MM.1S (cell line): ENCODE measurements around the gene ZNF564.
A peak's percentile ranks its signal among the peaks of the same experiment; 100 is the strongest.

Source experiments
- DNase-seq: peaks from one replicate; pipeline ENCODE4 v3.0.0-alpha.2; 2015
- H2AFZ ChIP-seq: fragments of 300-600 bp; sonication (generic); 2 replicates; pipeline ENCODE4 v1.6.0; 2016; ENCODE audit warnings: antibody characterized with exemption, low read length
- H3F3A ChIP-seq: fragments of 300-600 bp; sonication (generic); 2 replicates; pipeline ENCODE4 v1.6.1; 2016; ENCODE audit warnings: mild to moderate bottlenecking, antibody characterized with exemption, low read length, moderate library complexity, mixed read lengths; ENCODE audit not compliant: insufficient read depth
- H3K27ac ChIP-seq: fragments of 300-600 bp; sonication (generic); 2 replicates; pipeline ENCODE4 v1.5.1; 2016; ENCODE audit warnings: mild to moderate bottlenecking, low read length
- H3K27me3 ChIP-seq: fragments of 300-600 bp; sonication (generic); replicated peaks from 2 replicates; pipeline ENCODE4 v1.6.0; 2016; ENCODE audit warnings: low read length; ENCODE audit not compliant: insufficient read depth
- H3K36me3 ChIP-seq: fragments of 300-600 bp; sonication (generic); replicated peaks from 2 replicates; pipeline ENCODE4 v1.6.1; 2016; ENCODE audit warnings: mild to moderate bottlenecking, low read length, mixed read lengths; ENCODE audit not compliant: insufficient read depth
- H3K4me1 ChIP-seq: fragments of 300-600 bp; sonication (generic); 2 replicates; pipeline ENCODE4 v1.6.1; 2016; ENCODE audit warnings: low read length, mixed read lengths
- H3K4me2 ChIP-seq: fragments of 300-600 bp; sonication (generic); 2 replicates; pipeline ENCODE4 v1.6.0; 2016; ENCODE audit warnings: low read depth, low read length
- H3K4me3 ChIP-seq: fragments of 300-600 bp; sonication (generic); 2 replicates; pipeline ENCODE4 v1.5.1; 2016; ENCODE audit warnings: low read length, mixed read lengths
- H3K79me2 ChIP-seq: fragments of 300-600 bp; sonication (generic); 2 replicates; pipeline ENCODE4 v1.6.1; 2016; ENCODE audit warnings: mixed run types, low read length, mixed read lengths
- H3K9ac ChIP-seq: fragments of 300-600 bp; sonication (generic); 2 replicates; pipeline ENCODE4 v1.6.1; 2016; ENCODE audit warnings: low read length, mixed read lengths
- H3K9me2 ChIP-seq: fragments of 300-600 bp; sonication (generic); replicated peaks from 2 replicates; pipeline ENCODE4 v1.6.1; 2016; ENCODE audit warnings: mild to moderate bottlenecking, low read length, mixed read lengths; ENCODE audit not compliant: insufficient read depth
- H3K9me3 ChIP-seq: fragments of 300-600 bp; sonication (generic); replicated peaks from 2 replicates; pipeline ENCODE4 v1.6.1; 2016; ENCODE audit warnings: mild to moderate bottlenecking, low read length, mixed read lengths; ENCODE audit not compliant: insufficient read depth
- H4K20me1 ChIP-seq: fragments of 300-600 bp; sonication (generic); 2 replicates; pipeline ENCODE4 v1.6.1; 2016; ENCODE audit warnings: mild to moderate bottlenecking, low read length, moderate library complexity, mixed read lengths; ENCODE audit not compliant: insufficient read depth
- EZH2 ChIP-seq: fragments of 300-600 bp; sonication (generic); optimal IDR thresholded peaks from 2 replicates; pipeline ENCODE3; 2017; ENCODE audit warnings: low read depth, mild to moderate bottlenecking, antibody characterized with exemption, low read length, mixed read lengths
- EZH2phosphoT487 ChIP-seq: fragments of 300-600 bp; sonication (generic); IDR thresholded peaks from 2 replicates; pipeline ENCODE4 v1.6.1; 2018; ENCODE audit warnings: antibody characterized with exemption, low read length
- TF ChIP-seq, protein P1 (sequence below): fragments of 300-600 bp; sonication (generic); IDR thresholded peaks from 2 replicates; pipeline ENCODE4 v1.5.1; 2016; ENCODE audit warnings: antibody characterized with exemption, low read length, mixed read lengths

ZNF564 gene

DNA sequence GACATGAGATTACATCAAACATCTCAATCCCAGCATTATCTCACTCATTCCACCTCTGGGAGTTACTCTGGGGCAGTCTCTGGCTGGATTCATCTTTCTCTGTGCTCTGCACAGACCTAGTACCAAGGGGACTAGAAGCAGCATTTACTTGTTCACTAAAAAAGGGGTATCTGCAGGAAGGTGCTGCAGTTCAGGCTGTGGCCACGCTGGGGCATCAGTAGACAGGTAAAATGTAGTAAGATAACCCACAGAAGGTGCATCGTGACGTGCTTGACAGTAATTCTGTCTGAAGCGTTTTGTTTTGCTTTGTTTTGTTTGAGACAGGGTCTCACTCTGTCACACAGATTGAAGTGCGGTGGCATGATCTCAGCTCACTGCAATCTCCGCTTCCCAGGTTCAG, 29.3 kb downstream of the ZNF564 start:
- Histone ChIP-seq H3F3A (no peaks in the 10 kb centered on the region), H2AFZ (no peak overlapping the region), H3K9me2 (no peaks in the 10 kb centered on the region), H3K27ac (no peak overlapping the region), H3K9me3 (no peaks in the 10 kb centered on the region), H3K4me1 (no peaks in the 10 kb centered on the region), H3K9ac (no peak overlapping the region), H3K4me2 (no peak overlapping the region), H3K79me2 (no peaks in the 10 kb centered on the region), H3K36me3 (peaks cover 18% of the 10 kb centered on the region), H3K27me3 (no peaks in the 10 kb centered on the region), H4K20me1 (no peaks in the 10 kb centered on the region), H3K4me3 (no peak overlapping the region)
- TF ChIP-seq EZH2phosphoT487 (no peak), EZH2 (no peak)
- TF ChIP-seq, protein P1, sequence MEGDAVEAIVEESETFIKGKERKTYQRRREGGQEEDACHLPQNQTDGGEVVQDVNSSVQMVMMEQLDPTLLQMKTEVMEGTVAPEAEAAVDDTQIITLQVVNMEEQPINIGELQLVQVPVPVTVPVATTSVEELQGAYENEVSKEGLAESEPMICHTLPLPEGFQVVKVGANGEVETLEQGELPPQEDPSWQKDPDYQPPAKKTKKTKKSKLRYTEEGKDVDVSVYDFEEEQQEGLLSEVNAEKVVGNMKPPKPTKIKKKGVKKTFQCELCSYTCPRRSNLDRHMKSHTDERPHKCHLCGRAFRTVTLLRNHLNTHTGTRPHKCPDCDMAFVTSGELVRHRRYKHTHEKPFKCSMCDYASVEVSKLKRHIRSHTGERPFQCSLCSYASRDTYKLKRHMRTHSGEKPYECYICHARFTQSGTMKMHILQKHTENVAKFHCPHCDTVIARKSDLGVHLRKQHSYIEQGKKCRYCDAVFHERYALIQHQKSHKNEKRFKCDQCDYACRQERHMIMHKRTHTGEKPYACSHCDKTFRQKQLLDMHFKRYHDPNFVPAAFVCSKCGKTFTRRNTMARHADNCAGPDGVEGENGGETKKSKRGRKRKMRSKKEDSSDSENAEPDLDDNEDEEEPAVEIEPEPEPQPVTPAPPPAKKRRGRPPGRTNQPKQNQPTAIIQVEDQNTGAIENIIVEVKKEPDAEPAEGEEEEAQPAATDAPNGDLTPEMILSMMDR, result peak; percentile 27
- DNase-seq, result peak; percentile 15

DNA sequence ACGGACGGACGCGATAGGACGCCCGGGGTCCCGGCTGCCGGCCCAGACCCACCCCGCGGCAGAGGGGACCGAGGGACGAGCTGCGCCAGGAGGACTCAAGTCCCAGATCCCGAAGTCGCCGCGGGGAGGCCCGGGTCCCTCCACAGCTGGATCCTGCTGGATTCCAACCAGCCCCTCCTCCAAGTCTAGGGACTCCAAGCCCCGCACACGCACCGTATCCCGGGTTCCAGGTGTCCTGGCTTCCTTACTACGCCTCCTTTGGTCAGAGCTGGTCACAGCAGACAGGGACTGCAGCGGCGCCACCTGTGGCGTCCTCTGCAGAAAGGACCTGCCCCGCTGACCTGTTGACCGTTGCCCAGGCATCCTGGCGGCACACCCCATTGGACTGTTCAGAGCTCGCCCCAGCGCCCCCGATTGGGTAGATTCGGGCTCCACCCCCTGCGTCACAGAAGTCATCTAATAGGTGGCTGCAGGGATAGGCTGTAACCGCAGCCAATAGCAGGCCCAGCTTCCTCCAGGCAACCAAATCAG, 37.7 kb downstream of the ZNF564 start:
- no peaks in the 10 kb centered on the region for H3K27me3 ChIP-seq

DNA sequence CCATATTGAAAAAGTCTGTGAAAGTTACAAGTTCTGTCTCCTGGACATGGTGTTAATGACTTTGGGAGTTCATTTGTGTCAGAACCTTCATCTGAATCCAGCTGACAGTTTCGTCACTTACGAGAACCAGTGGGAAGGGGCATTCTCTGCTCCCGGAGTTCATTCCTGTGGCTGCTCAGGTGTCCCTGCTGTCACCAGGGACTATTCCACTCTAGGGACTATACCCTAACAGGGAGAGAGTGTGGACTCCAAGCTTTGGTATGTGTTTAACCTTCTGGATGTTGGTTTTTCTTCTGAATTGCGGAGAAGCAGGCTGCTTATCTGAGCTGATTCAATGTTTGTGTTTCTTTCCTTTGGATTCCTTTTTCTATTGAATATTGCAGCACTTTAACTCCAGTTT, 54.2 kb downstream of the ZNF564 start:
- Histone ChIP-seq H3K27ac (no peak overlapping the region), H3K4me3 (no peak overlapping the region), H3K36me3 (no peaks in the 10 kb centered on the region), H3K9ac (no peak overlapping the region), H3K9me3 (no peaks in the 10 kb centered on the region), H3K4me2 (no peak overlapping the region), H4K20me1 (no peaks in the 10 kb centered on the region), H3K4me1 (no peaks in the 10 kb centered on the region), H3K9me2 (no peaks in the 10 kb centered on the region), H2AFZ (no peak overlapping the region), H3F3A (no peaks in the 10 kb centered on the region), H3K79me2 (no peaks in the 10 kb centered on the region), H3K27me3 (no peaks in the 10 kb centered on the region)
- TF ChIP-seq, protein P1, result no peak
- TF ChIP-seq EZH2 (no peak), EZH2phosphoT487 (no peak)
- no peak for DNase-seq

More for the DNA sequence above, 37.7 kb downstream of the ZNF564 start:
- Histone ChIP-seq H3K36me3 (no peaks in the 10 kb centered on the region), H3K27ac (no peak overlapping the region), H2AFZ (no peak overlapping the region), H3K9me3 (no peaks in the 10 kb centered on the region), H3K9me2 (no peaks in the 10 kb centered on the region), H3K9ac (no peak overlapping the region), H3K4me1 (no peaks in the 10 kb centered on the region), H3K4me3 (no peak overlapping the region), H3K79me2 (no peaks in the 10 kb centered on the region), H3K4me2 (no peak overlapping the region), H4K20me1 (no peaks in the 10 kb centered on the region), H3F3A (no peaks in the 10 kb centered on the region)
- no peak for DNase-seq
- TF ChIP-seq EZH2, result no peak
- TF ChIP-seq, protein P1, result no peak
- no peak for TF ChIP-seq EZH2phosphoT487
